Measurements from ENCODE around the gene SLC22A17.

The SLC22A17 gene

GRCh38 chr14:23366426-23366921, 13.8 kb upstream of the SLC22A17 start:
- in situ Hi-C loops (cut with HindIII; ENCODE audit: low pct_ligation_motif_present, low pct_unique_long_range_greater_than_20kb, low sequenced_read_pairs), result no loop called here
- no peak for DNase-seq

- DNase-seq, result no peak
- in situ Hi-C loops (cut with HindIII; ENCODE audit: low pct_ligation_motif_present, low pct_unique_long_range_greater_than_20kb, low sequenced_read_pairs), result no loop called here
Measured at GRCh38 chr14:23365732-23366425, 13.2 kb upstream of the SLC22A17 start.

- in situ Hi-C loops (cut with HindIII; ENCODE audit: low pct_ligation_motif_present, low pct_unique_long_range_greater_than_20kb, low sequenced_read_pairs), result no loop called here
- DNase-seq, result no peak
Measured at GRCh38 chr14:23365036-23365731, 12.5 kb upstream of the SLC22A17 start, which contains the start of gene EFS. TSS of gene EFS (minus strand) at chr14:23365172. CDS start at chr14:23365025, 147 bp downstream.

- no peak for DNase-seq
- in situ Hi-C loops (cut with HindIII; ENCODE audit: low pct_ligation_motif_present, low pct_unique_long_range_greater_than_20kb, low sequenced_read_pairs), result no loop called here
Measured at GRCh38 chr14:23364164-23365035, 11.7 kb upstream of the SLC22A17 start.

GRCh38 chr14:23362200-23362599, 9.5 kb upstream of the SLC22A17 start:
- in situ Hi-C loops (cut with HindIII; ENCODE audit: low pct_ligation_motif_present, low pct_unique_long_range_greater_than_20kb, low sequenced_read_pairs), result no loop called here
- DNase-seq, result peak; percentile 14

GRCh38 chr14:23361763-23362162, 9.1 kb upstream of the SLC22A17 start:
- no peak for DNase-seq
- in situ Hi-C loops (cut with HindIII; ENCODE audit: low pct_ligation_motif_present, low pct_unique_long_range_greater_than_20kb, low sequenced_read_pairs), result no loop called here

GRCh38 chr14:23361320-23361719, 8.6 kb upstream of the SLC22A17 start:
- in situ Hi-C loops (cut with HindIII; ENCODE audit: low pct_ligation_motif_present, low pct_unique_long_range_greater_than_20kb, low sequenced_read_pairs), result no loop called here
- no peak for DNase-seq

- in situ Hi-C loops (cut with HindIII; ENCODE audit: low pct_ligation_motif_present, low pct_unique_long_range_greater_than_20kb, low sequenced_read_pairs), result no loop called here
- no peak for DNase-seq
Measured at GRCh38 chr14:23360496-23360895, 7.8 kb upstream of the SLC22A17 start.

GRCh38 chr14:23359722-23360447, 7.2 kb upstream of the SLC22A17 start:
- in situ Hi-C loops (cut with HindIII; ENCODE audit: low pct_ligation_motif_present, low pct_unique_long_range_greater_than_20kb, low sequenced_read_pairs), result no loop called here
- DNase-seq, result no peak

GRCh38 chr14:23359167-23359626, 6.5 kb upstream of the SLC22A17 start:
- no peak for DNase-seq
- in situ Hi-C loops (cut with HindIII; ENCODE audit: low pct_ligation_motif_present, low pct_unique_long_range_greater_than_20kb, low sequenced_read_pairs), result no loop called here

- in situ Hi-C loops (cut with HindIII; ENCODE audit: low pct_ligation_motif_present, low pct_unique_long_range_greater_than_20kb, low sequenced_read_pairs), result no loop called here
- no peak for DNase-seq
Measured at GRCh38 chr14:23358553-23359166, 6.0 kb upstream of the SLC22A17 start.

- in situ Hi-C loops (cut with HindIII; ENCODE audit: low pct_ligation_motif_present, low pct_unique_long_range_greater_than_20kb, low sequenced_read_pairs), result no loop called here
Measured at GRCh38 chr14:23358042-23358441, 5.4 kb upstream of the SLC22A17 start.

GRCh38 chr14:23357261-23357660, 4.6 kb upstream of the SLC22A17 start:
- DNase-seq, result no peak
- in situ Hi-C loops (cut with HindIII; ENCODE audit: low pct_ligation_motif_present, low pct_unique_long_range_greater_than_20kb, low sequenced_read_pairs), result no loop called here

More at GRCh38 chr14:23358042-23358441, 5.4 kb upstream of the SLC22A17 start:
- no peak for DNase-seq

GRCh38 chr14:23356662-23357061, 4.0 kb upstream of the SLC22A17 start:
- no peak for DNase-seq
- in situ Hi-C loops (cut with HindIII; ENCODE audit: low pct_ligation_motif_present, low pct_unique_long_range_greater_than_20kb, low sequenced_read_pairs), result no loop called here

- in situ Hi-C loops (cut with HindIII; ENCODE audit: low pct_ligation_motif_present, low pct_unique_long_range_greater_than_20kb, low sequenced_read_pairs), result no loop called here
Measured at GRCh38 chr14:23355871-23356435, 3.3 kb upstream of the SLC22A17 start.

GRCh38 chr14:23354990-23355389, 2.3 kb upstream of the SLC22A17 start:
- in situ Hi-C loops (cut with HindIII; ENCODE audit: low pct_ligation_motif_present, low pct_unique_long_range_greater_than_20kb, low sequenced_read_pairs), result no loop called here
- DNase-seq, result no peak

More at GRCh38 chr14:23355871-23356435, 3.3 kb upstream of the SLC22A17 start:
- no peak for DNase-seq

GRCh38 chr14:23353433-23353780, 720 bp upstream of the SLC22A17 start:
- no peak for DNase-seq
- in situ Hi-C loops (cut with HindIII; ENCODE audit: low pct_ligation_motif_present, low pct_unique_long_range_greater_than_20kb, low sequenced_read_pairs), result no loop called here

Measured in ACHN (cell line).